ENCODE data around the gene RAD23A.

- TF ChIP-seq CTCF (IDR thresholded peaks at IDR 0.05; ENCODE audit: low read depth, low read length) (no peak), POLR2A (IDR thresholded peaks at IDR 0.05; ENCODE audit: extremely low read depth, insufficient read length) (no peak), MYC (IDR thresholded peaks at IDR 0.05; ENCODE audit: low read depth, low read length) (no peak)
Measured at GRCh38 chr19:13001166-13001501, 55.5 kb downstream of the RAD23A start.
